Measurements from ENCODE around the gene KIRREL3. TPM values are rescaled to one million over a fixed set of nuclear protein-coding genes. Genes with fewer than 3 reads are reported as not detected.

The KIRREL3 gene
- polyA plus RNA-seq, 2 of the 4 experiments (the other 2 are of a cell fraction): 3.0 to 11.0 TPM

DNA sequence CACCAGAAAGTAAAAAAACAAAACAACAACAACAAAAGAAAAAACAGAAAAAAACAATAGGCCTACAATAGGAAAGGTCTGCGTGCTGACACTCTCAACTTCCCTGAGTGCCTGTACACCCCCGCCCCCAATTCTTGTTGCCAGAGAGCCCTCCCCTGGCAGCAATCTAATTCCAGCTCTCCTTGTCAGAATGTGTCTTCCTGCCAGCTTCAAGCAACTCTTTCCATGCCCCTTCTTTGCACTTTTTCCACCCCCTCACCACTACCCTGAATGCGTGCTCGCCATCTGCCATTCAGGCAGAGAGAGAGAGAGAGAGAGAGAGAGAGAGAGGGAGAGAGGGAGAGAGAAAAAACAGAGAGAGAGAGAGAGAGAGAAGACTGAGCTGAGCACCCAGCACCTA is 245.0 kb downstream of the KIRREL3 start:
- no peak for TF ChIP-seq JUNB (IDR thresholded peaks at IDR 0.05)
- TF ChIP-seq, protein P1, sequence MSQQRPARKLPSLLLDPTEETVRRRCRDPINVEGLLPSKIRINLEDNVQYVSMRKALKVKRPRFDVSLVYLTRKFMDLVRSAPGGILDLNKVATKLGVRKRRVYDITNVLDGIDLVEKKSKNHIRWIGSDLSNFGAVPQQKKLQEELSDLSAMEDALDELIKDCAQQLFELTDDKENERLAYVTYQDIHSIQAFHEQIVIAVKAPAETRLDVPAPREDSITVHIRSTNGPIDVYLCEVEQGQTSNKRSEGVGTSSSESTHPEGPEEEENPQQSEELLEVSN (IDR thresholded peaks at IDR 0.05; ENCODE audit: borderline replicate concordance, low read depth): no peak
- no peak for TF ChIP-seq BHLHE40 (IDR thresholded peaks at IDR 0.05; ENCODE audit: low read depth, low read length)
- TF ChIP-seq PBX3 (IDR thresholded peaks at IDR 0.05): no peak
- TF ChIP-seq RNF2 (IDR thresholded peaks at IDR 0.05; ENCODE audit: borderline replicate concordance, low read depth): no peak
- no peak for TF ChIP-seq ATOH8 (CRISPR knock-in tag; IDR thresholded peaks at IDR 0.05; ENCODE audit: low read depth)
- no peak for TF ChIP-seq RARB (CRISPR knock-in tag; IDR thresholded peaks at IDR 0.05)
- TF ChIP-seq EHF (CRISPR knock-in tag; IDR thresholded peaks at IDR 0.05): no peak
- TF ChIP-seq EP300 (IDR thresholded peaks at IDR 0.05): no peak
- no peak for DNase-seq (ENCODE audit: low read depth in 1 of 2, low spot score in 1 of 2)
- H3K4me1 ChIP-seq: no peaks in the 10 kb centered on the region
- H3K4me2 ChIP-seq: no peak overlapping the region
- CTCF ChIA-PET: interaction anchor here (1.0 kb wide), 1 partner anchor 9 kb away, joined by 5 read pairs; no protein-coding TSS in a partner anchor
- no peak for FAIRE-seq
- 83% methylated on average over 4 of the region's 4 CpGs for WGBS (ENCODE audit: missing lambda C conversion rate)
- POLR2A ChIA-PET: no interaction called here
- no peak for ATAC-seq
- H3K27ac ChIP-seq: no peak overlapping the region
- no peak overlapping the region for H3K4me3 ChIP-seq
- no peaks in the 10 kb centered on the region for H3K9me3 ChIP-seq

- no peak for DNase-seq (ENCODE audit: low read depth in 1 of 2, low spot score in 1 of 2)
- Histone ChIP-seq H3K27ac (no peak overlapping the region), H3K4me1 (no peaks in the 10 kb centered on the region), H3K4me3 (no peak overlapping the region), H3K4me2 (no peak overlapping the region), H3K9me3 (no peaks in the 10 kb centered on the region)
- no peak for TF ChIP-seq JUNB (IDR thresholded peaks at IDR 0.05)
- TF ChIP-seq GATA3 (IDR thresholded peaks at IDR 0.05; ENCODE audit: borderline replicate concordance): no peak
- CTCF ChIA-PET: interaction anchor here (1.4 kb wide), 1 partner anchor 22 kb away, joined by 3 read pairs; no protein-coding TSS in a partner anchor
- no peak for FAIRE-seq
- POLR2A ChIA-PET: no interaction called here
- ATAC-seq: no peak
- WGBS (ENCODE audit: missing lambda C conversion rate): 70% methylated on average over 7 of the region's 7 CpGs
Observed at GRCh38 chr11:126754591-126755426, 245.8 kb downstream of the KIRREL3 start.

GRCh38 chr11:126753990-126754389 is 246.6 kb downstream of the KIRREL3 start:
- TF ChIP-seq RARB (CRISPR knock-in tag; IDR thresholded peaks at IDR 0.05) (no peak), POLR2AphosphoS2 (conservative IDR thresholded peaks at IDR 0.05; ENCODE audit: low read length) (no peak), POLR2A (IDR thresholded peaks at IDR 0.05; ENCODE audit: low read length) (no peak), RFX5 (IDR thresholded peaks at IDR 0.05) (no peak), TFCP2L1 (CRISPR knock-in tag; IDR thresholded peaks at IDR 0.05) (no peak)
- TF ChIP-seq, protein P2, sequence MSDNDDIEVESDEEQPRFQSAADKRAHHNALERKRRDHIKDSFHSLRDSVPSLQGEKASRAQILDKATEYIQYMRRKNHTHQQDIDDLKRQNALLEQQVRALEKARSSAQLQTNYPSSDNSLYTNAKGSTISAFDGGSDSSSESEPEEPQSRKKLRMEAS (IDR thresholded peaks at IDR 0.05): no peak
- DNase-seq (ENCODE audit: low read depth in 1 of 2, low spot score in 1 of 2) (no peak), ATAC-seq (no peak), FAIRE-seq (no peak)
- no peaks in the 10 kb centered on the region for H3K9me3 ChIP-seq
- H3K4me1 ChIP-seq: no peaks in the 10 kb centered on the region
- H3K4me2 ChIP-seq: no peak overlapping the region
- ChIA-PET POLR2A (no interaction called here), CTCF (interaction anchor here (1.4 kb wide), 1 partner anchor 22 kb away, joined by 3 read pairs; no protein-coding TSS in a partner anchor)
- 64% methylated on average over 1 of the region's 1 CpG for WGBS (ENCODE audit: missing lambda C conversion rate)
- H3K4me3 ChIP-seq: no peak overlapping the region
- H3K27ac ChIP-seq: no peak overlapping the region

GRCh38 chr11:126751242-126751641 is 249.3 kb downstream of the KIRREL3 start:
- no peak overlapping the region for H3K4me3 ChIP-seq
- no peaks in the 10 kb centered on the region for H3K4me1 ChIP-seq
- ChIA-PET POLR2A (no interaction called here), CTCF (no interaction called here)
- WGBS (ENCODE audit: missing lambda C conversion rate): 88% methylated on average over 4 of the region's 4 CpGs
- H3K9me3 ChIP-seq: no peaks in the 10 kb centered on the region
- no peak for ATAC-seq
- no peak for FAIRE-seq
- no peak for DNase-seq (ENCODE audit: low read depth in 1 of 2, low spot score in 1 of 2)
- no peak overlapping the region for H3K27ac ChIP-seq
- H3K4me2 ChIP-seq: no peak overlapping the region
- TF ChIP-seq CTCF (IDR thresholded peaks at IDR 0.05) (no peak), CBX2 (IDR thresholded peaks at IDR 0.05; ENCODE audit: borderline replicate concordance, low read depth) (no peak), JUNB (IDR thresholded peaks at IDR 0.05) (no peak), FOSL2 (IDR thresholded peaks at IDR 0.05) (no peak), FOSL2 (CRISPR knock-in tag; IDR thresholded peaks at IDR 0.05) (no peak), RAD21 (conservative IDR thresholded peaks at IDR 0.05 in 1 of 2, IDR thresholded peaks at IDR 0.05 in 1 of 2) (no peak), ZC3H11A (IDR thresholded peaks at IDR 0.05) (no peak), EHF (CRISPR knock-in tag; IDR thresholded peaks at IDR 0.05) (no peak), CHD4 (IDR thresholded peaks at IDR 0.05; ENCODE audit: borderline replicate concordance) (no peak), SREBF2 (IDR thresholded peaks at IDR 0.05) (no peak), HOXB5 (CRISPR knock-in tag; IDR thresholded peaks at IDR 0.05) (no peak), SMC3 (IDR thresholded peaks at IDR 0.05) (no peak), MYC (IDR thresholded peaks at IDR 0.05; ENCODE audit: borderline replicate concordance, low read length) (no peak)
- TF ChIP-seq, protein P2 (IDR thresholded peaks at IDR 0.05): no peak

All from A549 (cell line).